A673 (cell line): ENCODE results near the gene MAOB. TPM values are rescaled to one million over a fixed set of nuclear protein-coding genes. Genes with fewer than 3 reads are reported as not detected.
"Not testable (repeated sequence)": the region's sequence is repeated elsewhere in the genome, so short reads cannot be mapped to it uniquely, and the experiment has no call there.

Experiments used
- BruUV-seq: library from RNA; stranded (reverse); fragments of 400-500 nt; replicated peaks from 2 replicates; lab custom pipeline; 2021; lab: Mats Ljungman, UMichigan
- CTCF ChIA-PET: fragments of 300-600 bp; sonication (Branson Sonifier 250); formaldehyde crosslinking; loops from one replicate; lab custom pipeline; 2022; ENCODE audit warnings: antibody characterized with exemption; lab: Charles Lee
- POLR2A ChIA-PET: fragments of 300-600 bp; sonication (Branson Sonifier 250); formaldehyde crosslinking; loops from one replicate; lab custom pipeline; 2022; ENCODE audit warnings: antibody characterized with exemption; ENCODE audit not compliant: low non-redundant PET; lab: Charles Lee
- DNase-seq: peaks from one replicate; pipeline ENCODE4 v3.0.0-alpha.2; 2015; ENCODE audit warnings: low spot score
- H3K27ac ChIP-seq: fragments of 200-600 bp; sonication (generic); 2 replicates; pipeline ENCODE4 v1.5.1; 2016; ENCODE audit warnings: mixed run types, low read depth, mild to moderate bottlenecking, mixed read lengths, antibody characterized with exemption, low read length; ENCODE audit not compliant: poor library complexity, severe bottlenecking
- H3K27me3 ChIP-seq: fragments of 200-600 bp; sonication (generic); replicated peaks from 2 replicates; pipeline ENCODE4 v1.6.1; 2017; ENCODE audit warnings: mixed run types, low read depth, mild to moderate bottlenecking, mixed read lengths, antibody characterized with exemption, low read length; ENCODE audit not compliant: insufficient read depth, poor library complexity
- H3K36me3 ChIP-seq: fragments of 200-600 bp; sonication (generic); 2 replicates; pipeline ENCODE4 v1.6.1; 2016; ENCODE audit warnings: mixed run types, mild to moderate bottlenecking, mixed read lengths, antibody characterized with exemption, low read length; ENCODE audit not compliant: insufficient read depth, poor library complexity, severe bottlenecking
- H3K4me1 ChIP-seq: fragments of 200-600 bp; sonication (generic); 2 replicates; pipeline ENCODE4 v1.6.1; 2017; ENCODE audit warnings: mixed run types, mild to moderate bottlenecking, mixed read lengths, antibody characterized with exemption, low read length; ENCODE audit not compliant: insufficient read depth, poor library complexity, severe bottlenecking
- H3K4me3 ChIP-seq: fragments of 200-600 bp; sonication (generic); 2 replicates; pipeline ENCODE4 v1.5.1; 2016; ENCODE audit warnings: low read depth, mixed run types, mild to moderate bottlenecking, mixed read lengths, low read length; ENCODE audit not compliant: poor library complexity, severe bottlenecking
- H3K9me3 ChIP-seq: fragments of 200-600 bp; sonication (generic); 2 replicates; pipeline ENCODE4 v1.6.1; 2016; ENCODE audit warnings: mixed run types, low read depth, mild to moderate bottlenecking, mixed read lengths, antibody characterized with exemption, low read length; ENCODE audit not compliant: poor library complexity, severe bottlenecking
- EZH2 ChIP-seq: fragments of 200-600 bp; sonication (generic); IDR thresholded peaks from 2 replicates; pipeline ENCODE4 v1.6.1; 2017; ENCODE audit warnings: borderline replicate concordance, low read depth, mild to moderate bottlenecking, mixed read lengths, antibody characterized with exemption, low read length; ENCODE audit not compliant: poor library complexity, severe bottlenecking
- intact Hi-C: fragments of 100-400 bp; cut with micrococcal nuclease; formaldehyde crosslinking; loops from one replicate; pipeline ENCODE4 v1.10.0; 2022; ENCODE audit not compliant: unreplicated experiment
- total RNA-seq: library from RNA; stranded (reverse); gene quantifications from 2 replicates; pipeline ENCODE4 v1.2.3, GENCODE V29; 2021
- TF ChIP-seq, protein P1 (sequence below): fragments of 300-800, 200-600 bp; sonication (generic); conservative IDR thresholded peaks from 2 replicates; pipeline ENCODE4 v1.5.1; 2017; ENCODE audit warnings: low read depth, mild to moderate bottlenecking, antibody characterized with exemption, low read length, moderate library complexity, mixed read lengths

MAOB gene
- total RNA-seq, 1 experiment from 2014 or later = not detected

DNA sequence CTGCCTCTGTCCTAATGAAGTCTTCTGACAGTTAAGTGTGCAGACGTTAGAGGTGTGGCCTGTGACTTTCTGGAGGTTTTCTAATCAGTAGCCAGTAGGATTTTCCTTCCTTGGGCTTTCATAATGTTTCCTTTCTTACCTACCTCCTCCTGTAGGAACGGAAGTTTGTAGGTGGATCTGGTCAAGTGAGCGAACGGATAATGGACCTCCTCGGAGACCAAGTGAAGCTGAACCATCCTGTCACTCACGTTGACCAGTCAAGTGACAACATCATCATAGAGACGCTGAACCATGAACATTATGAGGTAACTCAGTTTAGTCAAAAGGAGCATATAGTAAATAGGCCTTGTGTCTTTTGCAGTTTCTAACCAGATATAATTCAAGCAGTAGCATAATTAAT, 151.2 kb downstream of the MAOB start:
- BruUV-seq = no TSS peak
- intact Hi-C loops = no loop called here
- no peak for TF ChIP-seq EZH2
- TF ChIP-seq, protein P1, sequence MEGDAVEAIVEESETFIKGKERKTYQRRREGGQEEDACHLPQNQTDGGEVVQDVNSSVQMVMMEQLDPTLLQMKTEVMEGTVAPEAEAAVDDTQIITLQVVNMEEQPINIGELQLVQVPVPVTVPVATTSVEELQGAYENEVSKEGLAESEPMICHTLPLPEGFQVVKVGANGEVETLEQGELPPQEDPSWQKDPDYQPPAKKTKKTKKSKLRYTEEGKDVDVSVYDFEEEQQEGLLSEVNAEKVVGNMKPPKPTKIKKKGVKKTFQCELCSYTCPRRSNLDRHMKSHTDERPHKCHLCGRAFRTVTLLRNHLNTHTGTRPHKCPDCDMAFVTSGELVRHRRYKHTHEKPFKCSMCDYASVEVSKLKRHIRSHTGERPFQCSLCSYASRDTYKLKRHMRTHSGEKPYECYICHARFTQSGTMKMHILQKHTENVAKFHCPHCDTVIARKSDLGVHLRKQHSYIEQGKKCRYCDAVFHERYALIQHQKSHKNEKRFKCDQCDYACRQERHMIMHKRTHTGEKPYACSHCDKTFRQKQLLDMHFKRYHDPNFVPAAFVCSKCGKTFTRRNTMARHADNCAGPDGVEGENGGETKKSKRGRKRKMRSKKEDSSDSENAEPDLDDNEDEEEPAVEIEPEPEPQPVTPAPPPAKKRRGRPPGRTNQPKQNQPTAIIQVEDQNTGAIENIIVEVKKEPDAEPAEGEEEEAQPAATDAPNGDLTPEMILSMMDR = no peak
- H3K4me1 ChIP-seq = no peaks in the 10 kb centered on the region
- no peaks in the 10 kb centered on the region for H3K27me3 ChIP-seq
- CTCF ChIA-PET = no interaction called here
- H3K36me3 ChIP-seq = no peaks in the 10 kb centered on the region
- DNase-seq = no peak
- POLR2A ChIA-PET = no interaction called here
- H3K4me3 ChIP-seq = no peak overlapping the region
- H3K9me3 ChIP-seq = no peaks in the 10 kb centered on the region
- no peak overlapping the region for H3K27ac ChIP-seq

DNA sequence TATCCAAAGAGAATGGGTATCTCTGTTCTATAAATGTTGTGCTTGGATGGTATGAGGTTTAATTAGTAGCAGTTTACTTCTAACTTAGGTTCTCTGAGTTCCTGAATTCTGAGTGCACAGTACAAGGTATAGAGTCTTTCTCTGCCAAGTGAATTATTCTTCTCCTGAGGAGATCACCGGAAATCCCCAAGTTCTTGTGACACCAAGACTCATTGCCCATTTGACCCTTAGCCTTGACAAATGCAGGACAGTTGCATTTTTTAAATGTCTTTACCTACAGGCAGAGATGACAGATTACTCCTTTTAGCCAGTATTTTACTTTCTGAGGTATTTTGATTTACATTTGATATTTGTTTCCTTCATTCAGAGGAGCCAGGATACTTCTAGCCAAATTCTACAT, 153.3 kb downstream of the MAOB start:
- intact Hi-C loops = no loop called here
- no peaks in the 10 kb centered on the region for H3K36me3 ChIP-seq
- CTCF ChIA-PET = no interaction called here
- no peak for DNase-seq
- no peak overlapping the region for H3K4me3 ChIP-seq
- no peaks in the 10 kb centered on the region for H3K27me3 ChIP-seq
- no peak for TF ChIP-seq EZH2
- TF ChIP-seq, protein P1 = no peak
- POLR2A ChIA-PET = no interaction called here
- H3K9me3 ChIP-seq = no peaks in the 10 kb centered on the region
- no peaks in the 10 kb centered on the region for H3K4me1 ChIP-seq
- no peak overlapping the region for H3K27ac ChIP-seq
- no TSS peak for BruUV-seq

DNA sequence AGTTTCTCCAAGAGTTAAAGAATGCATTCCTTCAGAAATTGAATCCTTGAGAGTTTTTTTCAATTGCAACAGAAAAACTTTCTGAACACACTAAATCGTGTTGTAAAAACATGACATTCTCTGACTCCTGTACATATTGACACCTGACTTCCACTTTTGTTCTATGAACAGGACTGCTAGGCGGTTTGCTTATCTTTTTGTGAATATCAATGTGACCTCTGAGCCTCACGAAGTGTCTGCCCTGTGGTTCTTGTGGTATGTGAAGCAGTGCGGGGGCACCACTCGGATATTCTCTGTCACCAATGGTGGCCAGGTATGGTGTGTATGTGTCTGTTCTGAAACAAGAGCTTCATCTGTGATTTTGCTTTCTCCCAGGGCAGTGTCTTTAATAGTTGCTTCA, 154.2 kb downstream of the MAOB start:
- ChIA-PET POLR2A (no interaction called here), CTCF (no interaction called here)
- Histone ChIP-seq H3K27me3 (no peaks in the 10 kb centered on the region), H3K4me3 (no peak overlapping the region), H3K36me3 (no peaks in the 10 kb centered on the region), H3K9me3 (no peaks in the 10 kb centered on the region), H3K4me1 (no peaks in the 10 kb centered on the region), H3K27ac (no peak overlapping the region)
- BruUV-seq = no TSS peak
- intact Hi-C loops = no loop called here
- TF ChIP-seq, protein P1 = no peak
- no peak for TF ChIP-seq EZH2
- no peak for DNase-seq

DNA sequence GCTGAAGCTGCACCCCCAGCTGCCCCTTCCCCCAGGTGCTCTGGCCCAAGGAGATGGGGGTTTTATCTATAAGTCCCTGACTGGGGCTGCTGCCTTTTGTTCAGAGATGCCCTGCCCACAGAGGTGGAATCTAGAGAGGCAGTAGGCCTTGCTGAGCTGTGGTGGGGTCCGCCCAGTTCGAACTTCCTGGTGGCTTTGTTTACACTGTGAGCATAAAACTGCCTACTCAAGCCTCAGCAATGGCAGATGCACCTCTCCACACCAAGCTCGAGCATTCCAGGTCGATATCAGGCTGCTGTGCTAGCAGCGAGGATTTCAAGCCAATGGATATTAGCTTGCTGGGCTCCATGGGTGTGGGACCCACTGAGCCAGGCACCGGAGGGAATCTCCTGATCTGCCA, 155.0 kb downstream of the MAOB start:
- POLR2A ChIA-PET, CTCF ChIA-PET: not testable (repeated sequence)

DNA sequence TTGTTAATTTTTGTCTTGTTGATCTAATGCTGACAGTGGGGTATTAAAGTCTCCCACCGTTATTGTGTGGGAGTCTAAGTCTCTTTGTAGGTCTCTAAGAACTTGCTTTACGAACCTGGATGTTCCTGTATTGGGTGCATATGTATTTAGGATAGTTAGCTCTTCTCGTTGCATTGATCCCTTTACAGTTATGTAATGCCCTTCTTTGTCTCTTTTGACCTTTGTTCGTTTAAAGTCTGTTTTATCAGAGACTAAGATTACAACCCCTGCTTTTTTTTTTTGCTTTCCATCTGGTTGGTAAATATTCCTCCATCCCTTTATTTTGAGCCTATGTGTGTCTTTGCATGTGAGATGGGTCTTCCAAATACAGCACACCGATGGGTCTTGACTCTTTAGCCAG, 157.0 kb downstream of the MAOB start:
- intact Hi-C loops, POLR2A ChIA-PET, CTCF ChIA-PET: not testable (repeated sequence)

More for the DNA sequence above, 155.0 kb downstream of the MAOB start:
- H3K27me3 ChIP-seq, BruUV-seq, H3K27ac ChIP-seq, H3K4me3 ChIP-seq, H3K36me3 ChIP-seq, intact Hi-C loops, DNase-seq, H3K9me3 ChIP-seq, H3K4me1 ChIP-seq: not testable (repeated sequence)

More for the DNA sequence above, 157.0 kb downstream of the MAOB start:
- H3K27ac ChIP-seq, BruUV-seq, H3K9me3 ChIP-seq, H3K36me3 ChIP-seq, DNase-seq, H3K27me3 ChIP-seq, H3K4me3 ChIP-seq, H3K4me1 ChIP-seq: not testable (repeated sequence)
